GM19025 (cell line): Measurements from ENCODE around the gene KCNF1.

ENCODE experiments used
- ATAC-seq: cut with Tn5 transposase; IDR thresholded peaks from one replicate; pipeline ENCODE4 v1.9.1; 2021; ENCODE audit warnings: mild to moderate bottlenecking, low read depth, moderate library complexity; ENCODE audit not compliant: unreplicated experiment

KCNF1 gene

DNA sequence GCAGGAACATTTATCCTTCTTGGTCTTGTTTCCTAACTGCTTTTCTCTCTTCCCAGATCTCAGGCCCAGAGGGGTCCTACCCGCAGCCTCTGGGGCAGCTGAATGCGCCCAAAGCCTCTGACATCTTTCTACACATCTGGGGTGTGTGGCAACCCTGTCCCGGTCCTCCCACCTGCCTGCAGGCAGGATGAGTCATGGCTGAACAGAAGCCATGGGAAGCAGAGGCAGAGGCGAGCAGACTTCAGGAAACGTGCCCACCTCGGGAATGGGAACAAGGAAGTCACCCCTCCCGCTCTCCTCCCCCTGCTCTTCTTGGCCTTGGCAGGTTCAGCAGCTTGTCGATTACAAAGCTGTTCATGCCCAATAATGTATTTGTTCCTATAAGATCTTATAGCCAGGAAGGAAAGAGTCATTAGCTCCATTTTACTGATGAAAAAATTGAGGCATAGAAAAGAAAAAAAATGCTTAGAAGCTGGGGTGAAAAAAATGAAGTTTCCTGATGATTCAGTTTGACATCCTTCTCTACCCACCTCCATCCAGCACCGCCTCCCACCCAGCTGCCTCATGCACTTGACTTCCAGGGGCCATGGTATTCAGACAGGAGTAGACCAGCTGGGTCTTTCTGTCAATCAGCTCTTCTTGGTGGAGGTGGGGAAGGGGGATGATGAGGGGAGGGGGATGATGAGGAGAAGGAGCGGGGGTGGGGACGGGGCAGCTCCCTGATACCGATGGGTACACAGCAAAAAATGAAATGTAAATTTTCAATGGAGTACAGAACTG is 10.4 kb upstream of the KCNF1 start:
- ATAC-seq = no peak

DNA sequence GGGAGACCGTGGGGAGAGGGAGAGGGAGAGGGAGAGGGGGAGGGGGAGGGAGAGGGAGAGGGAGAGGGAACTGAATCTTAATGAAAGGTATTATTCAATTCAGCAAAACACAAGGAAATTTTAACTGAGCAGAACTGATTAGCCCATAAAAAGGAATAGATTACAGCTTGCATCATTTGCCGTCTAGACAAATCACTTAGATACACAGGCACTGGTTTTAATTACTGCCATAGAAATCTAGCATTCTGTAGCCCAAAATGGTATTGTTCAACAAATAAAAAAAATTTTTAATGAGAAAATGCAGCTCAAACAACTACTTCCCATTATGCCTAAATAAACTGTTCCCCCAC is 7.9 kb upstream of the KCNF1 start:
- ATAC-seq = no peak

DNA sequence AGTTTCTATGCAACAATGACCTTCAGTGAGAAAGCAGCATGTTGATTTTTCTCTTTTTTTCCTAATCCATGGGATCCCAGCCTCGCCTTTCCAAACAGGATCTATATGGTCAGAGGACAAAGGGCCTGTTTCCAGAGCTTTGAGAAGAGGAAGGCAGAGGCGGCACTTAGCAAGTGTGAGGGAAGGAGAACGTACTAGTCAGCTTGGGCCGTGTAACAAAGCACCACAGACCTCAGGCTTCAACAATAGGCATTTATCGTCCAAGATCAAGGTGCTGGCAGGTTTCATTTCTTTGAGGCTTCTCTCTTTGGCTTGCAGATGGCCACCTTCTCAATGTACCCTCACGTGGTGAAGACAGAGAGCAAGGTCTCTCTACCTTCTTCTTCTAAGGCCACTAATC is 7.3 kb upstream of the KCNF1 start:
- no peak for ATAC-seq

DNA sequence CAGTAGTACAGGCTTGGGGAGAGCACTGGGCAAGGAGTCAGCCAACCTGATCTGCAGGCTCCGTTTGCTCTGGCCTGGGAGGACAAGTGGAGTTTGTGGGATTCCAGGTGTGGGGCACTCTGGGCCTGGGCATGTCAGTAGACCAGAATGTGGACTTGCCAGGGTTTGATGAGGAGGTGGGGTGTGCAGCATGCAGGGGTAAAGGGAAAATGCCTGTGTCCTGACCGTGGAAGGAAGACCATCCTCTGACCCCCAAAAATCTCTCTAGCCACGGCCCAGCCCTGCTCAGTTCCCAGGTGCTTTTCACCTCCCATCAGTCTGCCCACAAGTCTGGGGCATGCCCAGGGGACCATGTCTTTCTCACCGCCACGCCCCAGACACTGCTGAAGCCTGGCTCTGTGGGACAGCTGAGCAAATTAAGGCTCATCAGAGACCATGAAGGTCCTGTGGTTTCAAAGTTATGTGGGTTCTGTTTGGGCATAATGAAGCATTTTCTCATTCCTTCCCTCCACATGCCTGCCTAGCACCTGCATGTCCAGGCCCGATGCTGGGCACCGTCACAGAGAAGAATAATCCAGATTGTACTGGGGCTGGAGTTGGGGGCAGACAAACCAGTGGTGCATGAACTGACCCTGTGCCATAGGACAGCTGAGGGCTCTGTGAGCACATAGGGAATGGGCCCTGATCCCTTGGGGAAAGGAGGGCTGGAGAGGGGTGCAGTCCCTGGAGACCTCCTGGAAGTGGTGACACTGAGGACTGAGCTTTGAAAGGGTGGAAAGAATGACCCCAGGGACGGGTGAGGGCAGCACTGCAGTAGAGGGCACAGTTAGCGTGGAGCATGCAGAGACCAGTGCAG is 6.5 kb upstream of the KCNF1 start:
- no peak for ATAC-seq

DNA sequence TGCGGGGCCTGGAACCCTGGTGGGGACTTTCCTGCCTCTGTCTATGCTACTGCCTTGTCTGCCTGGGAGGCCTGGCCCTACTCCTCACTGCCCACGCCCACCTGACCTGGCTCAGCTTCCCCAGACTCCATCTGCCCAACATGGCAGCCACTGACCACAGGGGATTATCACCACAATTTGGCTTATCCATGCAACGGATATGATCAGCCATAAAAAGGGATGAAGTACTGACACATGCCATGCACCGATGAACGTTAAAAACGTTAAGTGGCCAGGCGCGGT is 5.9 kb upstream of the KCNF1 start:
- no peak for ATAC-seq

DNA sequence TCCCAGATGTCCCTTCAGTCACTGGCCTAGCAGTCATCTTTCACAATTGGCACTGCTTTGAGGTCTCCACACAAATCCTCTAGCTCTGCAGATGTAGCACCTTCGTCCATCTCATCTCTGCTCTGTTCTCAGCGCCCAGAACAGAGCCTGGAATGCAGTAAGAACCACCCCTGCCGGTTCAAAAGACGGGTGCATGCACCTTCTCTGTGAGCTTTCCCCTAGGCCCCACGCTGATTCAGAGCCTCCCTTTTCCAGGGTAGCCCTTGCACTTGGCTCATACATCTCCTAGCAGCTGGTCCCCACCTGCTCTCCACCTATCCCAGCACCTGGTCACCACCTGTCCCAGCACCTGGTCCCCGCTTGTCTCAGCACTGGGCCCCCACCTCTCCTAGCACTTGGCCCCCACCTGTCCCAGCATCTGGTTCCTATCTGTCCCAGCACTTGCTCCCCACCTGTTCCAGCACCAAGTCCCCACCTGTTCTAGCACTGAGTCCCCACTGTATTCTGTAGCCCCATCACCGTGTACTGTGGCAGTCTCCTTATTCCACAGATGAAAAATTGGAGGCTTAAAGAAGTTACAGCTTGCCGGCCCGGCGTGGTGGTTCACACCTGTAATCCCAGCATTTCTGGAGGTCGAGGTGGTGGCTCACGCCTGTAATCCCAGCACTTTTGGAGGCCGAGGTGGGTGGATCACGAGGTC is 4.7 kb upstream of the KCNF1 start:
- no peak for ATAC-seq

DNA sequence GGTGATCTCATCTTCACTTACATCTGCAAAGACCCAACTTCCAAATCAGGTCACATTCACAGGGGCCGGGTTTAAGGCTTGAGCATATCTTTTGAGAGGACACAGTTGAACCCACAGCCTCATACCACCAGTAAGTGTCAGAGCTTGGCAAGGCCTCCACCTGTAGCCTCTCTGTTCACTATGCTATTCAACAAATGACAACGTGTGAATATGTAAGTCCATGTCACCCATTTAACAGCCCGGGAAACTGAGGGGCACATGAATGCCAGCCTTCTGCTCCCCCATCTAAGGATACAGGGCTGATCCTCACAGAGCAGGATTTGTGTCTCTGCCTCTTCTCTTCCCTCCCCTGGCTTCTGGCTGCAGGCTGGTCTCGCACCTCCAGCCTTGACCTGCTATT is 3.5 kb upstream of the KCNF1 start:
- ATAC-seq = no peak

DNA sequence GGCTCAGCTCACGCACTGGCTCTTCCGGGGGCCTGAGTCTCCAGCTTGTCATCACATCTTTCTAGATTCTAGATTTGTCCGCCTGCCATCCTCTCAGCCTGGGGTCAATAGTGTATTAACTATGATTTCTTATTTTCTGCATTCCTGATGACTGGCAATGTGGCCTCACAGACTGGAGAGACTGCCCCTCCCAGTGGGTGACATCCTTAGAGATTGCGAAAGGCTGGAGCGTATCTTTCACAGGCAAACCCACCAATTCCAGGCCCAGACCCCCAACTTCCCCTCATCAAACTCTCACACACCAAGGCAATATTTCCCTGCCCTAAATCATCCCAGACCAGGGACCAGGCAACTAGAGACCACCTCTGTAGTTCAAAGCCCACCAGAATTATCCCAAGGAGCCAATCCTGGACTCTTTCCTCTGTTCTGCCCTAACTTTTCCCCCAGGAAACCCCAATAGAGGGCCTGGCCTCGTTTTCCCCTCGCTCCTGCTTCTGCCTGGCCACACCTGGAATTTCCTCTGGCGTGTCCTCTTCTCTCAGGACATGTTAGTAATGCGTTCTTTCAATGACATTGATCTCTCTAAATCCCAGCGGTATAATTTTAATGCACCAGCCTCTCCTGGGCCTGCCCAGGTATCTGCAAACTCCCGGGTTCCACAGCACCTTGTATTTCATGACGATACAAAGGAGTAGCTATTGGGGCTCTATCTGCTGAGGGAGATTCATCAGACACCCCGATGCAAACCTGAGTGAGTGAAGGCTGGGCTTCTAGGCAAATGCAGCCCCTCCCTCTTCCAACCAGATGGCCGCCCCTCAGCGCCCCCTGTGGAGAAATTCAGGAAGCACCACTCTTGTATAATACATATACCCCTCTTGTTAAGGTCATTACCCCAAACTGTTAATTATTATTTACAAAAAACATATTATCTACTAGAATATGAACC is 2.4 kb upstream of the KCNF1 start:
- no peak for ATAC-seq

DNA sequence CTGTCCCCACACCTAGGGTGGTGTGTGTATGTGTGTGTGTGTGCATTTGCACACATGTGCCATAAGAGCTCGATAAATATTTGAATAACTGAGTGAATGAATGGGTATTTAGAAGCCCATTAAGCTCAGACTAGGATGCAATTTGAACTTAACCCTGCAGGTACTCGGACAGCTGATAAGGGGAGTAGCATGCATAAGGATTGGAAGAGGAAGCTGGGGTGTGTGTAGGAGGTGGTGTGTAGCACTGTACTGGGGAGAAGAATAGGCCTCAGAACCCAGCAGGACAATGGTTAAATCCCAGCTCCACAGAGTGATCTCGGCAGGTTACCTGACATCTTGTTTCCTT is 1.8 kb upstream of the KCNF1 start:
- no peak for ATAC-seq

DNA sequence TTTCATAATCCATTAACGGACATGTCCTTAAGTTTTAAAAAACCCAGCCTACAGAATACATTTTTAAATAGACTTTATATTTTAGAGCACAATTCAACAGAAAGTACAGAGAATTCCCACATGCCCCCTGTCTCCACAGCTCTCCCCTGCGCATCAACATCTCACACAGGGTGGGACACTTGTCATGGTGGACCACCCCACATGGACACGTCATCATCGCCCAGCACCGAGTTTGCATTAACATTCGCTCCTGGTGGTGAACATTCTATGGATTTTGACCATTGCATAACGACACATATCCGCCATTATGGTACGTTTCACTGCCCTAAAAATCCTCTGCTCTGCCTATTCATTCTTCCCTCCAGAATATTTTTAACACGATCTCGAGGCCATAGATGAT is 1.1 kb upstream of the KCNF1 start:
- ATAC-seq = no peak

DNA sequence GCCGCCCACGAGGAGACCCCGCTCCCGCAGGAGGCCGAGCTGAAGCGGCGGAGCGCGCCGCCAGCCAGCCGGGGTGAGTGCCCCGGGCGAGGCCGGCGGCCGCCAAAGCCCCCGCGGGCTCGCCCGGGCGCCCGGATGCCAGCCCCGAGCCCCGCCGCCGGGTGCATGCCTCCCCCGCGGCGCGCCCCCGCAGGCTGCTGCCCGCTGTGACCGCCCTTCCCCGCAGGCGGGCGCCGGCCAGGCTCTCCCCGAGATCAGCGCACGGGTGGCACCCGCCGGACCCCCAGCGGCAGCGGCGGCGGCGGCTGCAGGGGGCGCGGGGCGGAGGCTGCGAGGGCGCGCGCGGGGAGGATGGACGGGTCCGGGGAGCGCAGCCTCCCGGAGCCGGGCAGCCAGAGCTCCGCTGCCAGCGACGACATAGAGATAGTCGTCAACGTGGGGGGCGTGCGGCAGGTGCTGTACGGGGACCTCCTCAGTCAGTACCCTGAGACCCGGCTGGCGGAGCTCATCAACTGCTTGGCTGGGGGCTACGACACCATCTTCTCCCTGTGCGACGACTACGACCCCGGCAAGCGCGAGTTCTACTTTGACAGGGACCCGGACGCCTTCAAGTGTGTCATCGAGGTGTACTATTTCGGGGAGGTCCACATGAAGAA is 470 bp downstream of the KCNF1 start:
- no peak for ATAC-seq

DNA sequence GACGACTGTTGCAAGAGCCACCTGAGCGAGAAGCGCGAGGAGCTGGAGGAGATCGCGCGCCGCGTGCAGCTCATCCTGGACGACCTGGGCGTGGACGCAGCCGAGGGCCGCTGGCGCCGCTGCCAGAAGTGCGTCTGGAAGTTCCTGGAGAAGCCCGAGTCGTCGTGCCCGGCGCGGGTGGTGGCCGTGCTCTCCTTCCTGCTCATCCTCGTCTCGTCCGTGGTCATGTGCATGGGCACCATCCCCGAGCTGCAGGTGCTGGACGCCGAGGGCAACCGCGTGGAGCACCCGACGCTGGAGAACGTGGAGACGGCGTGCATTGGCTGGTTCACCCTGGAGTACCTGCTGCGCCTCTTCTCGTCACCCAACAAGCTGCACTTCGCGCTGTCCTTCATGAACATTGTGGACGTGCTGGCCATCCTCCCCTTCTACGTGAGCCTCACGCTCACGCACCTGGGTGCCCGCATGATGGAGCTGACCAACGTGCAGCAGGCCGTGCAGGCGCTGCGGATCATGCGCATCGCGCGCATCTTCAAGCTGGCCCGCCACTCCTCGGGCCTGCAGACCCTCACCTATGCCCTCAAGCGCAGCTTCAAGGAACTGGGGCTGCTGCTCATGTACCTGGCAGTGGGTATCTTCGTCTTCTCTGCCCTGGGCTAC is 1.2 kb downstream of the KCNF1 start:
- ATAC-seq = no peak

DNA sequence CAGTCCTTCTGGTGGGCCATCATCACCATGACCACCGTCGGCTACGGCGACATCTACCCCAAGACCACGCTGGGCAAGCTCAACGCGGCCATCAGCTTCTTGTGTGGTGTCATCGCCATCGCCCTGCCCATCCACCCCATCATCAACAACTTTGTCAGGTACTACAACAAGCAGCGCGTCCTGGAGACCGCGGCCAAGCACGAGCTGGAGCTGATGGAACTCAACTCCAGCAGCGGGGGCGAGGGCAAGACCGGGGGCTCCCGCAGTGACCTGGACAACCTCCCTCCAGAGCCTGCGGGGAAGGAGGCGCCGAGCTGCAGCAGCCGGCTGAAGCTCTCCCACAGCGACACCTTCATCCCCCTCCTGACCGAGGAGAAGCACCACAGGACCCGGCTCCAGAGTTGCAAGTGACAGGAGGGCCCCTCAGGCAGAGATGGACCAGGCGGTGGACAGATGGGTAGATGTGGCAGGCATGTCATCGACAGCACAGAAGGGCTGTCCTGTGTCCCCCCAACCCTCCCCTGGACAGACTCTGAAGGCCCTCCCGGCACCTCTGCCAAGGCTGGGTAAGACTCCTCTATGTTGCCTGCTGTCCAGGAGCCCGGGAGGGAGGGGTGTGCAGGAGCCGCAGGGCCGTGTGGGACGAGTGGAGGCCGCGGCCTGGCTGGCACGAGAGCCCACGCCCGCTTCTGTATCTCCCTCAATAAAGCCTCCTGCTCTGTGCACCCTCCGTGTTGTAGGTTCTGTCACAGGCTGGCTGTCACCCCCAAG is 2.0 kb downstream of the KCNF1 start:
- no peak for ATAC-seq

DNA sequence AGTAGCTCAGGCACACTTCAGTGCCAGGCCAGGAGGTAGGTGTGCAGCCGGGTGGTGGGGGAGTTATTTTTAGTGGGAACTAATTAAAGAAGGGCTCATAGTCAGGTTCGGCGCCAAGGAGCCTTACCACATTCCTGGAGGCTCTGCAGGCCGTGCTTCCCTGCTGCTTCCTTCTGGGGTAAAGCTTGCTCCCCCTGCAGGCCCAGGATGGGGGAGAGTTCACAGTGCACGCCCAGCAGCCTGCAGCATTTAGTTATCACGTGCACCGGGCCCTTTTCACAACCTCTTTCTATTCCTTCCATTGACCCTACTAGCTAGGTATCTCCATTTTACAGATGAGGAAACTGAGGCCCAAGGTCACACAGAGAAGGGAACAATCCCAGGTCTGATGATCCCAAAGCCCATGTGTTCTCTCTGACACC is 2.5 kb downstream of the KCNF1 start:
- ATAC-seq = no peak

DNA sequence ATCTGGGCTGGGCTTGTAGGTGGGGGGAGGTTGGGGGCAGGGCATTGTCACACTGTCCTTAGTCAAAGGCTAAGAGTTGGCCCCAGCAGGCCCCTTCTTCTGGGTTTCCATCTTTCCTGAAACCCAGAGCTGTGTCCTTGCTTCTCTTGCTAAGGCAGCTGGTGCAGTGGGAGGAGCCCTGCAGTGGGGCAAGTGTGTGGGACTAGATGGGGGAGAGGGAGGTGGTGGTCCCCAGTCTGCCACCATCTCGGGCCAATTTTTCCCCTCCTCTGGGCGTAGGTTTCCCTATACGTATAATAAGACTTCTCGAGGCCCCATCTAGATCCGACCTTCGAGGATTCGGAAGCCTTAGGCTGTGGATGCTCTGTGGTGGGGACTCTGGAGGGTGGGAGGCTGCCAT is 3.5 kb downstream of the KCNF1 start:
- ATAC-seq = no peak

DNA sequence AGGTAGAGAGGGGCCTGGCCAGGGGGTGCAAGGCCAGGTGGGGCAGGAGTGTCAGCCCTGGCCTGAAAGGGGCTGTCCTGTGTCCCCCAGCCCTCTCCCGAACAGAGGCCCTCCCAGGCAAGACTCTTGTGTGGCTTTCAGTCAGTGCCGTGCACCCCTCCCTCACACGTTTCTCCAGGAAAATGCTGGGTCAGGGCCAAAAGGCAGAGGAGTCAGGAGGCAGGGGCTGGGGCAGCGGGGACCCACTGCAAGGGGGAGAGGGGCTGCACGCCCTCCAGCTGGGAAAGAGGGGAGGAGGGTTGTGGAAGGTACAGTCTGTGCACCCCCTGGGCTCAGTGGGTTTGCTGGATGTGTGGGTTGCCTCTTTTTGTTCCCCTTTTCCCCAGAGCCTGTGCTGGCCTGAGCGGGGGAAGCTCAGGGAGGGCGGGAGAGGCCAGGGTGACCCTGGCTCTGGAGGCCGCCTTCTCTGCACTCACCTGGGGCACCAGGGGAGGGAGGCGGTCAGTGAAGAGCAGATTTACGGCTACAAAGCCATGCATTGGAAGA is 4.1 kb downstream of the KCNF1 start:
- no peak for ATAC-seq

DNA sequence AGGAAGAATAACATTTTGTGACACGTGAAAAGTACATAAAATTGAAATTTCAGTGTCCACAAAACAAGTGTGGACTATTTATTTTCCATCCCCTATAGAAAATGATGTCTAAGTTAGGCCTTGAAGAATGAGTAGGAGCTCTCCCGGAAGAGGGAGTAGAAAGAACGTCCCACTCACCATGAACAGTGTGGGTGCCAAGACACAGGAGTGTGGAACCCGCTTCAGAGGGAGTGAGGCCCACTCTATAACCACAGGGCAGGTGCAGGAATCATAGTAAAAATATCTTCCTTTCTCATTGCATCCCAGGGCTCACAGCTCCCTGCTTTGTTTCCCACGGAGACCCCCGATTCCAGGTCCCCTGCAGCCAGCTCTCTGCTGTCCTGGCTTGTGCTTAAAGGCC is 5.2 kb downstream of the KCNF1 start:
- ATAC-seq = no peak

DNA sequence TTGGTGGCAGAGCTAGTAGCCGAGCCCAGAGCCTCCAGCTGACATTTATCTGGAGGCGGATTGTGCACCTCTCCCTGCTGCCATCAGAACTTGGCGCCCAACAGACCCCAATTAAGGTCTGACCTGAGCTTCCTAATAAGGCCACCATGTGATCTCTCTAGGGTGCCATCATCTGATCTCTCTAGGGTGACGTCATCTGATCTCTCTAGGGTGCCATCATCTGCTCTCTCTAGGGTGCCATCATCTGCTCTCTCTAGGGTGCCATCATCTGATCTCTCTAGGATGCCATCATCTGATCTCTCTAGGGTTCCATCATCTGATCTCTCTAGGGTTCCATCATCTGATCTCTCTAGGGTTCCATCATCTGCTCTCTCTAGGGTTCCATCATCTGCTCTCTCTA is 6.2 kb downstream of the KCNF1 start:
- ATAC-seq = no peak
